Vagina (tissue), 2 donors: ENCODE data around the gene BFSP2. TPM values are rescaled to one million over a fixed set of nuclear protein-coding genes. Genes with fewer than 3 reads are reported as not detected.

ENCODE experiments used
- DNase-seq, 2 donors: peaks; one replicate each; pipeline ENCODE4 v3.0.0-alpha.2; 2017; ENCODE audit errors: extremely low spot score in 2 of 2
- H3K27ac ChIP-seq: fragments of 200-600 bp; sonication (generic); one replicate; pipeline ENCODE4 v1.5.1; 2019
- H3K27me3 ChIP-seq: fragments of 200-600 bp; sonication (generic); one replicate; pipeline ENCODE4 v1.5.1; 2019
- H3K36me3 ChIP-seq, 2 donors: fragments of 200-600 bp; sonication (generic); one replicate each; pipeline ENCODE4 v1.5.1; 2017 to 2019
- H3K4me1 ChIP-seq: fragments of 200-600 bp; sonication (generic); one replicate; pipeline ENCODE4 v1.5.1; 2019
- H3K4me3 ChIP-seq, 2 donors: fragments of 200-600 bp; sonication (generic); 1 replicate in 1 of 2; 2 replicates in 1 of 2; pipeline ENCODE4 v1.5.1; 2016 to 2019
- H3K9me3 ChIP-seq: fragments of 200-600 bp; sonication (generic); one replicate; pipeline ENCODE4 v1.5.1; 2019
- POLR2A ChIP-seq, 2 donors: fragments of 450-650 bp; IDR thresholded peaks; one replicate each; pipeline ENCODE4 v1.6.1; 2017; ENCODE audit warnings: antibody characterized with exemption in 2 of 2, mild to moderate bottlenecking in 2 of 2, moderate library complexity in 2 of 2
- POLR2AphosphoS5 ChIP-seq, 2 donors: sonication (generic); formaldehyde crosslinking; IDR thresholded peaks; one replicate each; pipeline ENCODE4 v1.9.0; 2017; ENCODE audit warnings: antibody characterized with exemption in 2 of 2, mild to moderate bottlenecking in 2 of 2, low read depth in 1 of 2; ENCODE audit not compliant: insufficient read depth in 1 of 2
- intact Hi-C: fragments of 100-400 bp; cut with DNase I; formaldehyde crosslinking; loops from one replicate; pipeline ENCODE4 v1.15.1; 2023
- total RNA-seq: library from RNA; depleted of rRNA; stranded (reverse); fragments of >200 nt; gene quantifications from one replicate; pipeline ENCODE4 v1.2.3, GENCODE V29; 2016
- TF ChIP-seq, protein P1 (sequence below), 3 experiments: fragments of 450-650 bp in 2 of 3; fragments of 200-600 bp in 1 of 3; sonication (generic) in 1 of 3; IDR thresholded peaks; one replicate each; pipeline ENCODE4 v1.5.1; 2017 to 2019; ENCODE audit warnings: antibody characterized with exemption in 3 of 3, mild to moderate bottlenecking in 2 of 3, moderate library complexity in 2 of 3

Gene BFSP2
- total RNA-seq, 1 donor from 2014 or later: not detected

DNA sequence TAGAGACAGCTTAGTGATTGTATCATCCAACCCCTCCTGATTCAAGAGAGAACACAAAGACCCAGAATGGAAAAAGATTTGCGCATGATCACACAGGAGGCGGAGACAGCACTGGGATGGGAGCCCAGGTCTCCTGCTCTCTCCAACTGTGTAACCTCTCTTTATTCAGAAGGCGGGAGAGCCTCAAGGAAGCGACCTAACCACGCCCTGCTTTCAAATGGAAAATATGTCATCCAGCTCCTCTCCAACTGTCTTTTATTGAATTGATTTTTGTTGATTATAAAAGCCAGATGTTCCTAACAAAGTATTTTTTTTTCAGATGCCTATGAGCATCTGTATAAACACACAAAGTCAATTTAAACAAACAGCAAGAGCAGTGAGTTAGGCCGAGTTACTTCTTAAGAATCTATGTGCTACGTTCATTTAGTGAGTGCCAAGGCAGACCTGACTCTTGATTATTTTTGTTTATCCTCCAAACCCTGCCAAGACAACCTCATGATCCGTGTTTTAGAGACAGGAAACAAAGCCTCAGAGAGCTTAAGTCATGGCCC, 74.5 kb downstream of the BFSP2 start:
- no peaks in the 10 kb centered on the region for H3K36me3 ChIP-seq
- peak in 1 of 2 donors; percentile 93 for TF ChIP-seq POLR2AphosphoS5 (IDR thresholded peaks at IDR 0.05; ENCODE audit: insufficient read depth in 1 of 2, low read depth in 1 of 2)
- TF ChIP-seq POLR2A (IDR thresholded peaks at IDR 0.05): no peak
- TF ChIP-seq, protein P1, sequence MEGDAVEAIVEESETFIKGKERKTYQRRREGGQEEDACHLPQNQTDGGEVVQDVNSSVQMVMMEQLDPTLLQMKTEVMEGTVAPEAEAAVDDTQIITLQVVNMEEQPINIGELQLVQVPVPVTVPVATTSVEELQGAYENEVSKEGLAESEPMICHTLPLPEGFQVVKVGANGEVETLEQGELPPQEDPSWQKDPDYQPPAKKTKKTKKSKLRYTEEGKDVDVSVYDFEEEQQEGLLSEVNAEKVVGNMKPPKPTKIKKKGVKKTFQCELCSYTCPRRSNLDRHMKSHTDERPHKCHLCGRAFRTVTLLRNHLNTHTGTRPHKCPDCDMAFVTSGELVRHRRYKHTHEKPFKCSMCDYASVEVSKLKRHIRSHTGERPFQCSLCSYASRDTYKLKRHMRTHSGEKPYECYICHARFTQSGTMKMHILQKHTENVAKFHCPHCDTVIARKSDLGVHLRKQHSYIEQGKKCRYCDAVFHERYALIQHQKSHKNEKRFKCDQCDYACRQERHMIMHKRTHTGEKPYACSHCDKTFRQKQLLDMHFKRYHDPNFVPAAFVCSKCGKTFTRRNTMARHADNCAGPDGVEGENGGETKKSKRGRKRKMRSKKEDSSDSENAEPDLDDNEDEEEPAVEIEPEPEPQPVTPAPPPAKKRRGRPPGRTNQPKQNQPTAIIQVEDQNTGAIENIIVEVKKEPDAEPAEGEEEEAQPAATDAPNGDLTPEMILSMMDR (IDR thresholded peaks at IDR 0.05): no peak
- peak in 1 of 2 donors; percentile 89 for DNase-seq
- no peaks in the 10 kb centered on the region for H3K27me3 ChIP-seq
- H3K9me3 ChIP-seq: no peaks in the 10 kb centered on the region
- intact Hi-C loops: no loop called here
- H3K4me1 ChIP-seq: peaks cover 26% of the 10 kb centered on the region
- H3K4me3 ChIP-seq: no peak overlapping the region
- peak overlapping the region; percentile 87 for H3K27ac ChIP-seq

DNA sequence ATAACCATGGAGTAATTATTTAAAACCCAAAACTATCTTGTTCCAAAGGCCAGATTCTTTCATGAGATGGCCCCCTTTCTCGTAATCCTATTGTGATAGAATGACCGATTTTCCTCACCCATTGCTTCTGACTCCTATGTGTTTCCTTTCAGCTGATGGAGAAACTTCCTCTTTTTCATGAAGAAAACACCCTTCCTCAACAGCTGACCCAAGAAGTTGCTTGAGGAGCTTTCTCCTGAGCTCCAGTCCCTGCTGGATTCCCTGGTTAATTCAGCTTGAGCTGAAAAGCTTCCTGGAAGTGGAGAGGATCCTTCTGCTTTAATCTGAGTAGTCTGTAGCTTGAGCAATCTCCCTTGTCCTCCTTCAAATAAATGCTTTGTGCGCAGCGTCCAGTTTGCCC, 75.0 kb downstream of the BFSP2 start:
- TF ChIP-seq, protein P1 (IDR thresholded peaks at IDR 0.05): no peak
- TF ChIP-seq POLR2A (IDR thresholded peaks at IDR 0.05): no peak
- no peak for TF ChIP-seq POLR2AphosphoS5 (IDR thresholded peaks at IDR 0.05; ENCODE audit: insufficient read depth in 1 of 2, low read depth in 1 of 2)
- no peaks in the 10 kb centered on the region for H3K27me3 ChIP-seq
- intact Hi-C loops: no loop called here
- DNase-seq: peak in 1 of 2 donors; percentile 74
- peaks cover 26% of the 10 kb centered on the region for H3K4me1 ChIP-seq
- peak overlapping the region; percentile 87 for H3K27ac ChIP-seq
- H3K9me3 ChIP-seq: no peaks in the 10 kb centered on the region
- H3K36me3 ChIP-seq: no peaks in the 10 kb centered on the region
- no peak overlapping the region for H3K4me3 ChIP-seq

DNA sequence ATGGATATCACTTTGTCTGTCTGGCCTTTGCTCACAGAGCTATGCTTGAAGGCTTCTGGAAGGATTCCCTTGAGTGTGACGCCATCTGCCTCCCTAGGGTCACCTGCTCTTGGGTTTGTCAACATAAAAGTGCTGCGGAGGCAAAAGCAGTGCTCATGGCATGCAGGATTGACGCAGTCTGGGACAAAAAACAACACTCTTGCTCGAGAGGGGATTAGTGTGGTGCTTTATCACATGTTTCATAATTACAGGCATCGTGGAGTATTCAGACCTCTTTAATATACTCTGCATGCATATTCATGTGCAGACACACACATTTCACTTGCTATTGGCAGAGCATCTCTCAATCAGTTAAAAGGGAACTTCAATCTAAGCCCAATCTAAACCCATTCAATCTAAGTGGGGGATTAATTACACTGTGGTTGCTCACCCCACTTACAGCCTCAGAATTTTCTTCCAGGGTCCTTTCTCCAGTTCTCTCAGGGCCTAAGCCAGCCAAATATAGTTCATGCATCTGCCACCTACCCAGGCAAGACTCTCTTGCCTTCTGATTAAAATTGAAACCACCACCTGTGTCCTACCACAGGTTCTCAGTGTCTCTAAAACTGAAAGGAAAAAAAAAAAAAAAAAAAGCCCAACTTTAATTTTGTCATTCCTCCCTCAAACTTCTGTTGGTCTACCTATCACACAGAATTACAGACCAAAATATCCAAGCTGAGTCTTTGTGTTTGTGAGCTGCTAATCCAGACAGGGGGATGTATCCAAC, 75.6 kb downstream of the BFSP2 start:
- Histone ChIP-seq H3K9me3 (no peaks in the 10 kb centered on the region), H3K4me1 (peaks cover 26% of the 10 kb centered on the region), H3K27me3 (no peaks in the 10 kb centered on the region), H3K4me3 (no peak overlapping the region), H3K36me3 (no peaks in the 10 kb centered on the region), H3K27ac (peak overlapping the region; percentile 87)
- intact Hi-C loops: no loop called here
- TF ChIP-seq, protein P1 (IDR thresholded peaks at IDR 0.05): no peak
- TF ChIP-seq POLR2A (IDR thresholded peaks at IDR 0.05) (no peak), POLR2AphosphoS5 (IDR thresholded peaks at IDR 0.05; ENCODE audit: insufficient read depth in 1 of 2, low read depth in 1 of 2) (no peak)
- DNase-seq: no peak

DNA sequence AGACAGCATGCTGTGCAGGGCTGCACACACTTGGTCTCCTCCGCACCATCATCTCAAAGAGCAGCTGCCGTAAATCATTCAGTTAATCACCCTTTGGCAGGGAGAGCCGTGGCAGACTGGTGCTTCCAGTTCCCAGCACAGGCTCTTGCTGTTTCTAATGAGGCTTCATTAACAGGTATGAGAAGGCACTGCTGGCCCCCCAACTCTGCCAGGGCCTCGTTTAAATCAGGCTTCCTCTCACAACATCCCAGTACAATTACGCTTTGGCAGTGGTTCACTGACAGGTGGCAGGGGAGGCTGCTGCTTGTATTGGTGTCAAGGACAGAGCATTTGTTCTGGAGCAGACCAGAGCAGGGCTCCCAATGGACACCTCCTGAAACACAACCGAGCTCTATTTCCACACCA, 77.1 kb downstream of the BFSP2 start:
- intact Hi-C loops: no loop called here
- TF ChIP-seq POLR2AphosphoS5 (IDR thresholded peaks at IDR 0.05; ENCODE audit: insufficient read depth in 1 of 2, low read depth in 1 of 2) (no peak), POLR2A (IDR thresholded peaks at IDR 0.05) (no peak)
- TF ChIP-seq, protein P1 (IDR thresholded peaks at IDR 0.05): no peak
- peaks cover 26% of the 10 kb centered on the region for H3K4me1 ChIP-seq

DNA sequence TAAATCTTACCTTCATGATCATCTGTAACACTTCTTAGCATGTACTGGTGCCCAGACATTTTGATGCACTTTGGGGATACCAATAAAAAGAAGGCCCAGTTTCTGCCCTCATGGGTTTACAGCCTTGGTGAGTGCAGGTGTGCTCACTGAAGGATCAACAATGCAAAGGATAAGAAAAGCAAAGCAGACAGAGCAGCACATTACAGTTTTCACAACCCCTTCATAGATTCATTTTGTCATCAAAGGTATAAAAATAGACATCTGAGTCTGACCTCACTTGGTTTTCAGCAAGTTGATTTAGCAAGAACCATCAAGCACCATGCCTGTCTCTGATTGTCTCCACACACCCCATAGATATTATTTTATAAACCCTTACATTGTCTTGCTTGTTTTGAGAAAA, 77.6 kb downstream of the BFSP2 start:
- Histone ChIP-seq H3K27me3 (no peaks in the 10 kb centered on the region), H3K27ac (no peak overlapping the region), H3K36me3 (no peaks in the 10 kb centered on the region), H3K4me3 (no peak overlapping the region), H3K4me1 (peaks cover 26% of the 10 kb centered on the region), H3K9me3 (no peaks in the 10 kb centered on the region)
- intact Hi-C loops: no loop called here
- peak in 1 of 2 donors; percentile 13 for DNase-seq
- TF ChIP-seq, protein P1 (IDR thresholded peaks at IDR 0.05): no peak
- no peak for TF ChIP-seq POLR2A (IDR thresholded peaks at IDR 0.05)
- TF ChIP-seq POLR2AphosphoS5 (IDR thresholded peaks at IDR 0.05; ENCODE audit: insufficient read depth in 1 of 2, low read depth in 1 of 2): no peak

More for the DNA sequence above, 77.1 kb downstream of the BFSP2 start:
- H3K4me3 ChIP-seq: no peak overlapping the region
- no peaks in the 10 kb centered on the region for H3K36me3 ChIP-seq
- H3K9me3 ChIP-seq: no peaks in the 10 kb centered on the region
- H3K27me3 ChIP-seq: no peaks in the 10 kb centered on the region
- no peak overlapping the region for H3K27ac ChIP-seq
- no peak for DNase-seq
